ENCODE measurements around the gene PPP2R2B.

- TF ChIP-seq CTCF (IDR thresholded peaks at IDR 0.05) (no peak), POLR2A (IDR thresholded peaks at IDR 0.05) (no peak)
Observed at GRCh38 chr5:146641941-146642340, 236.6 kb downstream of the PPP2R2B start.

Measured in Peyer's patch (tissue), 4 donors.